Islet of Langerhans (tissue), 1 donor: ENCODE data around the gene RXFP2.

Experiments
- FAIRE-seq: peaks from one replicate; lab custom pipeline; 2011; peaks lifted over from hg19 to GRCh38; lab: Jason Lieb, UNC

Gene RXFP2

GRCh38 chr13:31835932-31836331 is 96.6 kb downstream of the RXFP2 start:
- peak; percentile 98 for FAIRE-seq

GRCh38 chr13:31843044-31843443 is 103.7 kb downstream of the RXFP2 start:
- no peak for FAIRE-seq

- FAIRE-seq = no peak
Measured at GRCh38 chr13:31846182-31846938, 107.0 kb downstream of the RXFP2 start.

- no peak for FAIRE-seq
Measured at GRCh38 chr13:31846961-31847752, 107.8 kb downstream of the RXFP2 start.

- no peak for FAIRE-seq
Measured at GRCh38 chr13:31848621-31849020, 109.3 kb downstream of the RXFP2 start.

GRCh38 chr13:31849206-31849605 is 109.9 kb downstream of the RXFP2 start:
- no peak for FAIRE-seq

GRCh38 chr13:31850041-31850555 is 110.8 kb downstream of the RXFP2 start:
- no peak for FAIRE-seq

GRCh38 chr13:31851216-31851615 is 111.9 kb downstream of the RXFP2 start:
- FAIRE-seq = no peak
